GM19455 (cell line): ENCODE measurements around the gene HNRNPL.
A peak's percentile ranks its signal among the peaks of the same experiment; 100 is the strongest.
"Not testable (repeated sequence)": the region's sequence is repeated elsewhere in the genome, so short reads cannot be mapped to it uniquely, and the experiment has no call there.

Experiments used
- ATAC-seq: cut with Tn5 transposase; IDR thresholded peaks from one replicate; pipeline ENCODE4 v1.9.1; 2021; ENCODE audit not compliant: unreplicated experiment

The HNRNPL gene

GRCh38 chr19:38849860-38850435 is at the start of gene HNRNPL:
Gene HNRNPL (minus strand): TSS chr19:38849986. CDS start chr19:38849966, 20 bp downstream.
- peak; percentile 56 for ATAC-seq

DNA sequence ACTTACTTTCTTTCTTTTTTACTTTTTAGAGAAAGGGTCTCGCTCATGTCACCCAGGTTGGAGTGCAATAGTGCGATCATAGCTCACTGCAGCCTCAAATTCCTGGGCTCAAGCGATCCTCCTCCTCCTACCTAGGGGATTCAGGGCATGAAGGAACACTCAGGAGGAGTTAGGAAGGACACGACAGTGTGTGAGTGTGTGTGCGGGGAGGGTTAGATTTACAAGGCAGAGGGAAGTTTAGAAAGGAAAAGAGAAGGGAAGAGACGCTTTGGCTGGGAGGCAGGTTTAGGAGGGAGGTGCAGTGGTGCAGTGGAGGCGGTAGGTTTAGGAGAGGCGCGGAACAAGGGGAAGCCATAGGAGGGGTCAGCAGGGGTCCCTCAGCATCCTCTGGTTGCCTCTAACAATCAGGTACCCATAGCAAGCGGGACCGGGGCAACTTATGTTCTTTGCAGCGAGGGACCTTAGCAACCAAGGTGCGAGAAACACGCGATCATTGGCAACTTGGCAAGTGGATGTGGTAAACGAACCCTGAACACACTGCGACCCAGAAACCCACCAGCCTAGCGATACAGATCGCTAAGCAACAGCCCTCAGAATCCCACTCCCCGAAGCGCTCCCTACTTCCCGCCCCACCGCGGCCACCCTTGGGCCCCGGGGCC is 49.1 kb upstream of the HNRNPL start:
- no peak for ATAC-seq

GRCh38 chr19:38894968-38895367 is 45.2 kb upstream of the HNRNPL start:
- ATAC-seq = no peak

DNA sequence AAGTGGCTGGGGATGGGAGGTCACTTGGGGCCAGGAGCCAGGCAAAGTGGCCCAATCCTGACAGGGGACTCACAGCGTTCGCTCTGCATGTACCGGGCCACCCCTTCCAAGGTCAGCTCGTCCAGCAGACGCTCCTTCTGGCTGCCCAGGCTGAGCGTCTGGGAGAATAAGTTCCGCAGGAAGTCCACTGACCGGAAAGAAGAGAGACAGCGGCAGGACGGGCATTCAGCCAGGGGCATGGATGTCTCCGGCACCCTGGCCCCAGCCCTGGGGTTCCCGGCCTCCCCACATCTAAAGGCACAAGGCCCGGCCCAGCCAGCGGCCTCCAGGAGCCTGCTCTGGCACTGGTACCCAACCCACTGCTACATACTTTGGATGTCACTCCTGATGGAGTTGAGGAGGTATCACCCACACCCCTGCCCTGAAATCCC is 43.6 kb upstream of the HNRNPL start:
- no peak for ATAC-seq

DNA sequence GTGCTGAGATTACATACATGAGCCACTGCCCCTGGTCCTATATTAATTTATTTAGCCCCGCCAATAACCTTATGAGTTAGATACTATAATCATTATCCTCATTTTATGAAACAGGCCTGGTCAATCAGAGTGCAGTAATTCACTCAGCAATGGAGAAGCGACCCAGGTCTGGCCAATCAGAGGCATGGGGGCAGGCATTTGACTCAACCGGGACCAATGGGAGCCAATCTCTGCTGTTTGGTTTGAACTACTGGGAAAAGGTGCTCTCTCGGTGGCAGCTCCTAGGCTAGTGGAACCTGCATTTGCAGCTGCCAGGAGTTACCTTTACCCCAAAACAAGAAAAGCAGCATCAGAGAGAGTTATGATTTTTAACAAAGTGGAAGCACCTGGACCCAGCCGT is 43.1 kb upstream of the HNRNPL start:
- no peak for ATAC-seq

DNA sequence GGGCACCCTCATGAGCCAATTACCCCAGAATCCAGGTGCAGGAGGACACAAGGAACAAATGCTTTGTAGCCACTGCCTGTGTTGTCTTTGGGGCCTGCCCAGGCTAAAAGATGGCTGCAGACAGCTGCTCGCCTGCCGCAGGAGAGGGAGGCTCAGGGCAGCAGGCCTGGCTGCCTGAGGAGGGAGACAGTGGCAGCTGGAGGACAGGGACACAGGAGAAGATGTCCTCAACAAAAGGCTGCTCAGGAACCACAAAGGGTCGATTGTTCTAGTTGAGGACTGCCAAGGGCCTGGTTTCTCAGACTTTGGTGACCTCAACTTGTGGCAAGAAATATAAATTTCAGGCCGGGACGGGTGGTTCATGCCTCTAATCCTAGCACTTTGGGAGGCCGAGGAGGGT is 42.0 kb upstream of the HNRNPL start:
- ATAC-seq = no peak

GRCh38 chr19:38890686-38891085 is 40.9 kb upstream of the HNRNPL start:
- no peak for ATAC-seq

DNA sequence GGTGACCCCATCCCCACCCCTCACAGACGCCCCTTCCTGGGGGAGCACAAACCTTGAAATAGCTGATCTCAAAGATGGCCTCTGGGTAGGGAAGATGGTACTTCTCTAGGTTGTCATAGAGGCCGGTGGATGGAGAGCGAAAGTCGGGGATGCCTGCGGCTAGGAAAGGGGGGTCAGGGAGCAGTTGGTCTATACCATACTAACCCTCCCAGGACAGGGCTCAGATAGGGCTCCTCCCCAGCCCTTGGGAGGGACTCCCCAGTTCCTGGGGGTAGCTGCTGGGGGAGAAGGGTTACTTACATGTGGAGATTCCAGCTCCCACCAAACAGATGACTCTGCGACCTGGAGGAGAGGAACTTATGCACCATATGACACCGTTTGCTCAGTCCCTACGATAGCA is 40.0 kb upstream of the HNRNPL start:
- no peak for ATAC-seq

DNA sequence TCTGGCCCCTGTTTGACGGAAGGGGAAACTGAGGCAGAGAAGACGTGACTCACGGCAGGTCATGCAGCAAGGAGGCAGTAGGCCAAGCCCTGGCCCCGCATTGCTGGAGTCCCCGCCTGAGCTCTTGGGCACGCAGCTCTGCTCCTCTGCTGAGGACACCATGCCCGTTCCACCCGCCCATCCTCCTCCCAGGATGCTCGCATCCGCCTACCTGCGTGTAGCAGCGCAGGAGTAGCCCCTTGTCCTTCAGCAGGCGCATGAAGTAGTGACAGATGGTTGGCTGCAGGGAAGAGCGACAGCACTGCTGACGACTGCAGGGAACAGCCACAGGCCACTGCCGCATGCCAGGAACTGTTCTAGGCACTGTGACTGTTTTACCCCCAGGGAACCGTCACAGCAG is 39.1 kb upstream of the HNRNPL start:
- ATAC-seq = no peak

DNA sequence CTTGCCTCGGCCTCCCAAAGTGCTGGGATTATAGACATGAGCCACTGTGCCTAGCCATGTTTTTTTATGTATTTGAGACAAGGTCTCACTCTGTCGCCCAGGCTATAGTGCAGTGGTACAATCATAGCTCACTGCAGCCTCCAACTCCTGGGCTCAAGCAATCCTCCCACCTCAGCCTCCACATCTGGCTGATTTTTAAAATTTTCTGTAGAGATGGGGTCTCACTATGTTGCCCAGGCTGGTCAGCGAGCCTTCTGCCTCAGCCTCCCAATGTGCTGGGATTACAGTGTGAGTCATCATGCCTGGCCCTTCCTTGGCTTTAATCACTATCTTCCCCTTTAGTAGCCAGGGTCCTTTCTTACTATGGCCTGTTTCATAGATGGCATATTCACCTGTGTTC is 34.9 kb upstream of the HNRNPL start:
- ATAC-seq = not testable (repeated sequence)

DNA sequence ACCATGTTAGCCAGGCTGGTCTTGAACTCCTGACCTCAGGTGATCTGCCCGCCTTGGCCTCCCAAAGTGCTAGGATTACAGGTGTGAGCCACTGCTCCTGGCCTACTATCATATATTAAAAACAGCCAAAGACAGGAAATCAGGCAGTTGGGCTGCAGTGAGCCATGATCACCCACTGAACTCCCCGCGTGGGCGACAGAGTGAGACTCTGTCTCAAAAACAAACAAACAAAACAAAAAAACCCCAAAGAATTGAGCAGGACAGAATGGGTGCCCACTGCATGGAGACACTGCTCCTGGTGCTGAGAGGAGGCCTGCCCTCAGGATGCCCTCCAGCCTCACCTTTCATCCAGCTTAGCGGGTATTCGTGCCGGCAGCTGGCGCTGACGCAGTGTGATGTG is 33.5 kb upstream of the HNRNPL start:
- no peak for ATAC-seq

- no peak for ATAC-seq
Observed at GRCh38 chr19:38880882-38881609, 31.3 kb upstream of the HNRNPL start.

GRCh38 chr19:38880076-38880881 is 30.5 kb upstream of the HNRNPL start:
- ATAC-seq = no peak

DNA sequence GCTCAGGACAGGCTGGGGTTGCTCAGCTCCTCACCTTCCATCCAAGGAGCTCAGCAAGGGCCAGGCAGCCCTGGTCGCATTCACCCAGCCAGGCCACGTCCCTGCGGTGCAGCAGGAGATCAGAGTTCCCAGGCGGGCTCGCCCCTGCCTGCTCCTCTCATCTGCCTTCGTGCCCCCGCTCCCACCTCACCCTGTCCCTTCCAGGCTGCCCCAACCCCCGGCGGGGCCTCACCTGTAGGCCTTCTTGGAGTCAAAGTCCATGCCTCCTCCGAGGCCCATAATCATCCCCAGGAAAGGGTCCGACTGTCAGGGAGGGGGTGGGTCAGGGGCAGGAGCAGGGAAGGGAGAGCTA is 29.6 kb upstream of the HNRNPL start:
- no peak for ATAC-seq

DNA sequence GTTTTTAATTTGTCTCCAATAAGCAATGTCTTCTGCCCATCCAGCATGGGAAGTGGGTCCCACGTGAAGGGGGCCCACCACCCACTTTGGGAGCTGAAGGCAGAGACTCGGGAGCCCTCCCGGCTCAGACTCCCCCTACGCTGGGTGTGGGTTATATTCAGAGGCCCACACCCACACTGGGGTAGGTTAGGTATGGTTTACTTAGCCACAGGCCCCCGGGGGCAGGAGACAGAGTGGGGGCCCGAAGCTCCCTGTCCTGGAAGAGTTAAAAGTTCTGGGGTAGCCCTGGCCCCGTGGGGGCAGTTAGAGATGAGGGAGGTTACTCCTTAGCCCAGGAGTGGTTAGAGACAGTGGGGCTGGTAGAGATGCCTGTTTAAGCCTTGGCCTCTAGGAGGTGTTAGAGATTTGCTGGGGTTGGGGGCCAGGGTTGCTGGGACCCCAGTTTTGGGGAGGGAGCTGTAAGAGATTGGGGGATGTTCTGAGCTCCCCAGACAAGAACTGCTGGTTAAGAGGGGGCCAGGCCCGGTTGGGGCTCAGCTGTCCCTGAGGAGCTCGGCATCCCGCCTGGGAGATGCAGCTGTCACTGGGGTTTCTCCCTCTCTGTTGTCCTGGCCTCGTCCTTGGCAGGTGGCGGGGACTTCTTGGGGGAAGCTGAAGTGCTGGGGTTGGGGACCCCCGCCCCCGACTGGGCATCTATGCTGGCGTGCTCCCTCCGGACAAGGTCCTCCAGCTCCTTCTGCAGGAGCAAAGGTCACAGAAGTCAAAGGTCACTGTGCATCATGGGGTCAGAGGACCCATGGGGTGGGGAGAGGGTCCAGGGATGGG is 29.0 kb upstream of the HNRNPL start:
- no peak for ATAC-seq

- ATAC-seq = no peak
Observed at GRCh38 chr19:38877781-38878574, 28.2 kb upstream of the HNRNPL start, which contains the start of gene RINL. Gene RINL (minus strand): TSS chr19:38878275. CDS start chr19:38876742, 1,533 bp downstream.

GRCh38 chr19:38875656-38876395 is 26.0 kb upstream of the HNRNPL start:
- no peak for ATAC-seq

DNA sequence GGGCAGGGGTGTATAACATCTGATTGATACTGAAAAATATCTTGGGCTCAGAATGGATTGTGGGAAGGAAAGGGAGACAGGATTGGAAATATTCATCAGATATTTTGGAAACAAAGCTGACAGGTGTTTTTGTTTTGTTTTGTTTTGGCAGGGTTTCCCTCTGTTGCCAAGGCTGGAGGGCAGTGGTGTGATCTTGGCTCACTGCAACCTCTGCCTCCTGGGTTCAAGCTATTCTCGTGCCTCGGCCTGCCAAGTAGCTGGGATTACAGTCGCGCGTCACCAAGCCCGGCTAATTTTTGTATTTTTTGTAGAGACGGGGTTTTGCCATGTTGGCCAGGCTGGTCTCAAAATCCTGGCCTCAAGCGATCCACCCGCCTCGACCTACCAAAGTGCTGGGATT is 23.6 kb upstream of the HNRNPL start:
- ATAC-seq = not testable (repeated sequence)

GRCh38 chr19:38870612-38871011 is 20.8 kb upstream of the HNRNPL start:
- ATAC-seq = no peak
